HCT116 (cell line): ENCODE data around the gene CAMK2G. TPM values are rescaled to one million over a fixed set of nuclear protein-coding genes. Genes with fewer than 3 reads are reported as not detected.

Experiments
- ATAC-seq: fragments of 200-7000 bp; cut with Tn5 transposase; 2 replicates; pipeline ENCODE4 v1.9.1; 2020; ENCODE audit warnings: mild to moderate bottlenecking, moderate library complexity
- BruUV-seq: library from RNA; stranded (reverse); fragments of 400-500 nt; replicated peaks from 2 replicates; lab custom pipeline; 2021; lab: Mats Ljungman, UMichigan
- CTCF ChIA-PET: fragments of 300-600 bp; sonication (Branson Sonifier 250); formaldehyde crosslinking; loops from one replicate; lab custom pipeline; 2021; ENCODE audit warnings: antibody characterized with exemption; lab: Charles Lee
- POLR2A ChIA-PET: fragments of 300-600, 350-600 bp; sonication (Branson Sonifier 250); formaldehyde crosslinking; loops from one replicate; lab custom pipeline; 2021; ENCODE audit warnings: antibody characterized with exemption; lab: Charles Lee
- RAD21 ChIA-PET, 2 experiments: fragments of 300-600 bp; sonication (Branson Sonifier 250); formaldehyde crosslinking; loops; one replicate each; lab custom pipeline; 2023; ENCODE audit warnings: low total read pairs in 2 of 2; ENCODE audit not compliant: uncharacterized antibody in 2 of 2, unreplicated experiment in 2 of 2, low non-redundant PET in 1 of 2; lab: Charles Lee
- DNase-seq: peaks from one replicate; pipeline ENCODE4 v3.0.0-alpha.2; 2010; ENCODE audit warnings: low read depth, low spot score
- H2AFZ ChIP-seq: fragments of 200-600 bp; shearing (Covaris generic), sonication (generic); 2 replicates; pipeline ENCODE4 v1.6.1; 2017; ENCODE audit warnings: low read depth, mixed run types, mixed read lengths, antibody characterized with exemption, low read length; ENCODE audit not compliant: poor library complexity, severe bottlenecking
- H3K27ac ChIP-seq: 2 replicates; pipeline ENCODE4 v1.5.1; 2012; ENCODE audit warnings: low read depth, low read length
- H3K27me3 ChIP-seq: fragments of 200-600 bp; sonication (generic); 2 replicates; pipeline ENCODE4 v1.6.1; 2016; ENCODE audit warnings: mixed run types, low read length, mixed read lengths; ENCODE audit not compliant: insufficient read depth
- H3K36me3 ChIP-seq, 2 experiments: fragments of 200-500 bp in 1 of 2; fragments of 200-600 bp in 1 of 2; sonication (Bioruptor generic) in 1 of 2; sonication (generic) in 1 of 2; 2 replicates each; pipeline versions ENCODE4 v1.5.1 to v1.6.1; 2014 to 2016; ENCODE audit warnings: low read length in 2 of 2, inconsistent platforms in 1 of 2, mixed read lengths in 1 of 2, mixed run types in 1 of 2; ENCODE audit not compliant: insufficient read depth in 2 of 2, control insufficient read depth in 1 of 2
- H3K4me1 ChIP-seq, 2 experiments: fragments of 200-600 bp in 1 of 2; sonication (generic) in 1 of 2; 2 replicates each; pipeline versions ENCODE4 v1.5.1 to v1.6.1; 2012 to 2017; ENCODE audit warnings: low read length in 2 of 2, inconsistent platforms in 1 of 2, mild to moderate bottlenecking in 1 of 2, mixed read lengths in 1 of 2, mixed run types in 1 of 2, moderate library complexity in 1 of 2; ENCODE audit not compliant: insufficient read depth in 2 of 2, control insufficient read depth in 1 of 2
- H3K4me2 ChIP-seq: fragments of 200-600 bp; sonication (generic); 2 replicates; pipeline ENCODE4 v1.6.1; 2017; ENCODE audit warnings: mixed run types, low read length, mixed read lengths
- H3K4me3 ChIP-seq, 2 experiments: fragments of 200-600 bp in 1 of 2; sonication (generic) in 1 of 2; replicated peaks in 1 of 2; 2 replicates each; pipeline ENCODE4 v1.5.1; 2011 to 2016; ENCODE audit warnings: low read length in 2 of 2, control low read depth in 1 of 2, low read depth in 1 of 2, mild to moderate bottlenecking in 1 of 2, mixed read lengths in 1 of 2, mixed run types in 1 of 2
- H3K79me2 ChIP-seq: fragments of 200-600 bp; sonication (generic); 2 replicates; pipeline ENCODE4 v1.6.1; 2017; ENCODE audit warnings: mild to moderate bottlenecking, mixed run types, low read length, moderate library complexity, mixed read lengths; ENCODE audit not compliant: insufficient read depth
- H3K9ac ChIP-seq: fragments of 200-600 bp; sonication (generic); 2 replicates; pipeline ENCODE4 v1.6.1; 2016; ENCODE audit warnings: low read length, mixed read lengths
- H3K9me2 ChIP-seq: fragments of 200-600 bp; sonication (generic), shearing (Covaris generic); 2 replicates; pipeline ENCODE4 v1.6.1; 2017; ENCODE audit warnings: mixed run types, mild to moderate bottlenecking, moderate library complexity; ENCODE audit not compliant: insufficient read depth
- H3K9me3 ChIP-seq, 2 experiments: fragments of 200-500 bp in 1 of 2; fragments of 200-600 bp in 1 of 2; sonication (Bioruptor generic) in 1 of 2; sonication (generic) in 1 of 2; 2 replicates each; pipeline ENCODE4 v1.6.1; 2014 to 2017; ENCODE audit warnings: low read length in 2 of 2, mixed read lengths in 2 of 2, inconsistent platforms in 1 of 2, low read depth in 1 of 2, mild to moderate bottlenecking in 1 of 2, mixed run types in 1 of 2, moderate library complexity in 1 of 2; ENCODE audit not compliant: control insufficient read depth in 1 of 2, insufficient read depth in 1 of 2
- H4K20me1 ChIP-seq: fragments of 200-600 bp; sonication (generic), shearing (Covaris generic); 2 replicates; pipeline ENCODE4 v1.6.1; 2017; ENCODE audit warnings: mixed run types, mild to moderate bottlenecking, moderate library complexity; ENCODE audit not compliant: insufficient read depth
- CBX3 ChIP-seq: IDR thresholded peaks from 2 replicates; pipeline ENCODE4 v1.6.1; 2012; ENCODE audit warnings: low read depth
- CEBPB ChIP-seq: IDR thresholded peaks from 2 replicates; pipeline ENCODE4 v1.6.1; 2012; ENCODE audit warnings: low read depth
- EGR1 ChIP-seq: IDR thresholded peaks from 2 replicates; pipeline ENCODE4 v1.6.1; 2012; ENCODE audit warnings: low read depth
- ELF1 ChIP-seq: IDR thresholded peaks from 2 replicates; pipeline ENCODE4 v1.6.1; 2012; ENCODE audit warnings: low read depth, borderline replicate concordance
- FOSL1 ChIP-seq: IDR thresholded peaks from 2 replicates; pipeline ENCODE4 v1.6.1; 2012; ENCODE audit warnings: low read depth
- JUND ChIP-seq: IDR thresholded peaks from 2 replicates; pipeline ENCODE4 v1.6.1; 2012
- POLR2A ChIP-seq: IDR thresholded peaks from 2 replicates; pipeline ENCODE4 v1.7.0; 2011; ENCODE audit warnings: borderline replicate concordance; ENCODE audit not compliant: insufficient read depth, insufficient read length; ENCODE audit errors: extremely low read depth
- POLR2AphosphoS5 ChIP-seq: IDR thresholded peaks from 2 replicates; pipeline ENCODE4 v1.6.1; 2011; ENCODE audit warnings: mild to moderate bottlenecking, low read depth, low read length, moderate library complexity
- RAD21 ChIP-seq: IDR thresholded peaks from 2 replicates; pipeline ENCODE4 v1.6.1; 2012; ENCODE audit warnings: low read depth, mild to moderate bottlenecking
- SIN3A ChIP-seq: IDR thresholded peaks from 2 replicates; pipeline ENCODE4 v1.6.1; 2012; ENCODE audit warnings: low read depth
- SP1 ChIP-seq: IDR thresholded peaks from 2 replicates; pipeline ENCODE4 v1.6.1; 2012; ENCODE audit warnings: low read depth
- SRF ChIP-seq: IDR thresholded peaks from 2 replicates; pipeline ENCODE4 v1.6.1; 2012; ENCODE audit warnings: low read depth
- TCF7L2 ChIP-seq: IDR thresholded peaks from 2 replicates; pipeline ENCODE4 v1.7.0; 2011; ENCODE audit warnings: borderline replicate concordance, inconsistent platforms; ENCODE audit not compliant: insufficient read depth, insufficient read length; ENCODE audit errors: extremely low read depth
- YY1 ChIP-seq: IDR thresholded peaks from 2 replicates; pipeline ENCODE4 v1.6.1; 2011; ENCODE audit warnings: low read length, low read depth, moderate library complexity, mild to moderate bottlenecking; ENCODE audit not compliant: insufficient replicate concordance; ENCODE audit errors: extremely low read depth
- ZFX ChIP-seq: fragments of 450-650 bp; IDR thresholded peaks from 2 replicates; pipeline ENCODE4 v1.6.1; 2017
- ZNF274 ChIP-seq: fragments of 200-500 bp; sonication (Bioruptor generic); IDR thresholded peaks from 2 replicates; pipeline ENCODE4 v1.6.1; 2014; ENCODE audit warnings: mild to moderate bottlenecking, low read depth, low read length, inconsistent platforms
- intact Hi-C: fragments of 100-400 bp; cut with micrococcal nuclease; formaldehyde crosslinking; loops from 2 replicates; pipeline ENCODE4 v1.10.0; 2022
- total RNA-seq: library from RNA; stranded (reverse); gene quantifications from one replicate; pipeline ENCODE4 v1.2.1, GENCODE V29; 2021; ENCODE audit not compliant: unreplicated experiment
- TF ChIP-seq, protein P1 (sequence below): IDR thresholded peaks from 2 replicates; pipeline ENCODE4 v1.6.1; 2011; ENCODE audit warnings: mild to moderate bottlenecking, low read length, moderate library complexity; ENCODE audit not compliant: insufficient replicate concordance; ENCODE audit errors: extremely low read depth
- TF ChIP-seq, protein P2 (sequence below): IDR thresholded peaks from 2 replicates; pipeline ENCODE4 v1.6.1; 2012
- TF ChIP-seq, protein P3 (sequence below): IDR thresholded peaks from 2 replicates; pipeline ENCODE4 v1.6.1; 2012
- TF ChIP-seq, protein P4 (sequence below): IDR thresholded peaks from 2 replicates; pipeline ENCODE4 v1.6.1; 2012; ENCODE audit warnings: low read depth

Gene CAMK2G
- total RNA-seq, 1 experiment from 2014 or later = 28.3 TPM

DNA sequence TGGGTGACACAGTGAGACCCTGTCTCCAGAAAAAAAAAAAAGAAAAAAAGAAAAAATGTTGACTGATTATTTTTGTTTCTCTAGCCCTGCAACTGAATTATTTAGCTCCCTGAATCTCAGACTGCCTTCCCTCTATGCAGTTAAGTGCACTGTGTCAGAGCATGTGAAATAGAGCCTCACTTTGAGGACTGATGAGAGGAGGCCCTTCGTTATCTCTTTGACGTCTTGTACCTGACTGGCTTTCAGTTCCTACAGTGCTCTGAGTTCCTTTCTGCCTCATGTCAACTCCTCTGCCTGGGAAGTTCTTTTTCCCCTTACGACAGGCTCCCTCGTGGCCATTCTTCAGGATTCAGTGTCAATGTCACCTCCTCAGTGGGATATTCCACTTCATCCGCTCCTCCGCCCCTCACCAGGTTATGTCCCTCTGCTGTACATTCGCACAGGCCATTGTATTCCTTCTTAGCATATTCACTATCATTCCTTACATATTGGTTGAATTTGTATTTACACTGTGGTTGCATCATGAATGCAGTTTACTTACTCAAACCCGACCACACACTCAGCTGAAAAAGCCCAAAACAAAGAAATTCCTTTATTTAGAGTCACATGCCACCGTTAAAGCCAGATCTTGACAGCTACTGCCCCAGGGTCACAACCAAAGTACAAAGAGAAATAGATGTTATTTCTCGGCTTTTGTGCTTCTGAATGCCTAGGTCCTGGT lies 18.1 kb upstream of the CAMK2G start:
- Histone ChIP-seq H3K9ac (no peak overlapping the region), H4K20me1 (no peaks in the 10 kb centered on the region), H3K9me2 (no peaks in the 10 kb centered on the region), H3K79me2 (no peaks in the 10 kb centered on the region), H3K4me3 (no peak overlapping the region), H3K27ac (no peak overlapping the region), H3K9me3 (no peaks in the 10 kb centered on the region), H3K4me1 (peaks cover 72 to 81% of the 10 kb centered on the region in 2 experiments), H3K36me3 (no peaks in the 10 kb centered on the region), H2AFZ (no peak overlapping the region), H3K27me3 (no peaks in the 10 kb centered on the region), H3K4me2 (peak overlapping the region; percentile 56; the same call in 1 of the 2 replicates)
- ChIA-PET POLR2A (interaction anchor here (2.7 to 9.5 kb wide), 3 partner anchors 10 to 40 kb away, joined by 6 to 98 read pairs (median 59); no protein-coding TSS in a partner anchor), CTCF (no interaction called here), RAD21 (interaction anchor here in 1 of 2 experiments (0.7 kb wide), 1 partner anchor 41 kb away, joined by 3 read pairs; no protein-coding TSS in a partner anchor)
- ATAC-seq (no peak), DNase-seq (no peak)
- intact Hi-C loops = no loop called here
- TF ChIP-seq, protein P1, sequence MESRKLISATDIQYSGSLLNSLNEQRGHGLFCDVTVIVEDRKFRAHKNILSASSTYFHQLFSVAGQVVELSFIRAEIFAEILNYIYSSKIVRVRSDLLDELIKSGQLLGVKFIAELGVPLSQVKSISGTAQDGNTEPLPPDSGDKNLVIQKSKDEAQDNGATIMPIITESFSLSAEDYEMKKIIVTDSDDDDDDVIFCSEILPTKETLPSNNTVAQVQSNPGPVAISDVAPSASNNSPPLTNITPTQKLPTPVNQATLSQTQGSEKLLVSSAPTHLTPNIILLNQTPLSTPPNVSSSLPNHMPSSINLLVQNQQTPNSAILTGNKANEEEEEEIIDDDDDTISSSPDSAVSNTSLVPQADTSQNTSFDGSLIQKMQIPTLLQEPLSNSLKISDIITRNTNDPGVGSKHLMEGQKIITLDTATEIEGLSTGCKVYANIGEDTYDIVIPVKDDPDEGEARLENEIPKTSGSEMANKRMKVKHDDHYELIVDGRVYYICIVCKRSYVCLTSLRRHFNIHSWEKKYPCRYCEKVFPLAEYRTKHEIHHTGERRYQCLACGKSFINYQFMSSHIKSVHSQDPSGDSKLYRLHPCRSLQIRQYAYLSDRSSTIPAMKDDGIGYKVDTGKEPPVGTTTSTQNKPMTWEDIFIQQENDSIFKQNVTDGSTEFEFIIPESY = no peak
- TF ChIP-seq RAD21 = no peak
- TF ChIP-seq, protein P2, sequence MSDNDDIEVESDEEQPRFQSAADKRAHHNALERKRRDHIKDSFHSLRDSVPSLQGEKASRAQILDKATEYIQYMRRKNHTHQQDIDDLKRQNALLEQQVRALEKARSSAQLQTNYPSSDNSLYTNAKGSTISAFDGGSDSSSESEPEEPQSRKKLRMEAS = no peak
- TF ChIP-seq, protein P3, sequence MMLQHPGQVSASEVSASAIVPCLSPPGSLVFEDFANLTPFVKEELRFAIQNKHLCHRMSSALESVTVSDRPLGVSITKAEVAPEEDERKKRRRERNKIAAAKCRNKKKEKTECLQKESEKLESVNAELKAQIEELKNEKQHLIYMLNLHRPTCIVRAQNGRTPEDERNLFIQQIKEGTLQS = no peak
- TF ChIP-seq CEBPB = no peak
- TF ChIP-seq FOSL1 = no peak
- no peak for TF ChIP-seq SRF
- TF ChIP-seq, protein P4, sequence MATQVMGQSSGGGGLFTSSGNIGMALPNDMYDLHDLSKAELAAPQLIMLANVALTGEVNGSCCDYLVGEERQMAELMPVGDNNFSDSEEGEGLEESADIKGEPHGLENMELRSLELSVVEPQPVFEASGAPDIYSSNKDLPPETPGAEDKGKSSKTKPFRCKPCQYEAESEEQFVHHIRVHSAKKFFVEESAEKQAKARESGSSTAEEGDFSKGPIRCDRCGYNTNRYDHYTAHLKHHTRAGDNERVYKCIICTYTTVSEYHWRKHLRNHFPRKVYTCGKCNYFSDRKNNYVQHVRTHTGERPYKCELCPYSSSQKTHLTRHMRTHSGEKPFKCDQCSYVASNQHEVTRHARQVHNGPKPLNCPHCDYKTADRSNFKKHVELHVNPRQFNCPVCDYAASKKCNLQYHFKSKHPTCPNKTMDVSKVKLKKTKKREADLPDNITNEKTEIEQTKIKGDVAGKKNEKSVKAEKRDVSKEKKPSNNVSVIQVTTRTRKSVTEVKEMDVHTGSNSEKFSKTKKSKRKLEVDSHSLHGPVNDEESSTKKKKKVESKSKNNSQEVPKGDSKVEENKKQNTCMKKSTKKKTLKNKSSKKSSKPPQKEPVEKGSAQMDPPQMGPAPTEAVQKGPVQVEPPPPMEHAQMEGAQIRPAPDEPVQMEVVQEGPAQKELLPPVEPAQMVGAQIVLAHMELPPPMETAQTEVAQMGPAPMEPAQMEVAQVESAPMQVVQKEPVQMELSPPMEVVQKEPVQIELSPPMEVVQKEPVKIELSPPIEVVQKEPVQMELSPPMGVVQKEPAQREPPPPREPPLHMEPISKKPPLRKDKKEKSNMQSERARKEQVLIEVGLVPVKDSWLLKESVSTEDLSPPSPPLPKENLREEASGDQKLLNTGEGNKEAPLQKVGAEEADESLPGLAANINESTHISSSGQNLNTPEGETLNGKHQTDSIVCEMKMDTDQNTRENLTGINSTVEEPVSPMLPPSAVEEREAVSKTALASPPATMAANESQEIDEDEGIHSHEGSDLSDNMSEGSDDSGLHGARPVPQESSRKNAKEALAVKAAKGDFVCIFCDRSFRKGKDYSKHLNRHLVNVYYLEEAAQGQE = no peak
- TF ChIP-seq YY1 = no peak
- TF ChIP-seq EGR1 = no peak
- no peak for TF ChIP-seq SIN3A
- no peak for TF ChIP-seq SP1
- TF ChIP-seq CBX3 = no peak
- no peak for TF ChIP-seq ELF1
- no peak for TF ChIP-seq JUND
- no peak for TF ChIP-seq ZNF274
- no peak for TF ChIP-seq POLR2AphosphoS5
- no peak for TF ChIP-seq TCF7L2
- TF ChIP-seq POLR2A = no peak
- no peak for TF ChIP-seq ZFX
- BruUV-seq = no TSS peak
